ENCODE results near the gene TSPAN1.

The TSPAN1 gene

DNA sequence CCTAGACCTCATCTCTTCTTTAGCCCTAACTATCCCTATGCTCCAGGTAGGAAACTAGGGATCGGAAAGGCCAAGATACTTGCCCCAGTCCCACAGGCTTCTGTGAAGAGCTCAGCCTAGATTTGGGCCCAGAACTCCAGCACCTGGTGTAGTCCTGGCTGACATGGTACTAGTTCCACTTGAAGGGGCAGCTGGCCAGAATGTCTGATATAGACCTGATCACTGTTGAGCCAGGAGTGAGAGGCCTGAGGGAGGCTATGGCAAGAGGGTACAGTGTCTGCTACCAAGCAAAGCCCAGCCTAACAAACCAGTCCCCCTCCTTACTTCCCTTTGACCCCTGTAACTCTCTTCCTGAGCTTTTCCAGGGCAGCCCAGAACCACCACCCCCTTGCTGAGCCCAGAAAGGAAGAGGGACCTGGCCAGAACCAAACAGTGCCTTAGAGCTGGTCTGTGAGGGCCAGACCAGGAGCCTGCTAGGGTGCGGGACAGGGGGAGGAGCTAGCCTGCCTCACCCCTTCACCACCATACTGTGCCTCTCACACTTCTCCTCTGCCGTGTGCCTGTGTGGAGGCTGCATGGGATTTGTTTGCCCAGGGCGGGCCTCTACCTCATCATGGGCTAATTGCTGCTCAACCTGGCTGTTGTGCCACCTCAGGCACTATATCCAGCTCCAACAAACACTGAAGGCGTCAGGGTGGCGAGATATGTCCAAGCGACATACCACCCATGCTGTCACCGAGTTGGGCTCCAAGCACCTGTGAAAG is 12.4 kb downstream of the TSPAN1 start:
- DNase-seq (ENCODE audit: low read depth in 3 of 3), result no peak

DNA sequence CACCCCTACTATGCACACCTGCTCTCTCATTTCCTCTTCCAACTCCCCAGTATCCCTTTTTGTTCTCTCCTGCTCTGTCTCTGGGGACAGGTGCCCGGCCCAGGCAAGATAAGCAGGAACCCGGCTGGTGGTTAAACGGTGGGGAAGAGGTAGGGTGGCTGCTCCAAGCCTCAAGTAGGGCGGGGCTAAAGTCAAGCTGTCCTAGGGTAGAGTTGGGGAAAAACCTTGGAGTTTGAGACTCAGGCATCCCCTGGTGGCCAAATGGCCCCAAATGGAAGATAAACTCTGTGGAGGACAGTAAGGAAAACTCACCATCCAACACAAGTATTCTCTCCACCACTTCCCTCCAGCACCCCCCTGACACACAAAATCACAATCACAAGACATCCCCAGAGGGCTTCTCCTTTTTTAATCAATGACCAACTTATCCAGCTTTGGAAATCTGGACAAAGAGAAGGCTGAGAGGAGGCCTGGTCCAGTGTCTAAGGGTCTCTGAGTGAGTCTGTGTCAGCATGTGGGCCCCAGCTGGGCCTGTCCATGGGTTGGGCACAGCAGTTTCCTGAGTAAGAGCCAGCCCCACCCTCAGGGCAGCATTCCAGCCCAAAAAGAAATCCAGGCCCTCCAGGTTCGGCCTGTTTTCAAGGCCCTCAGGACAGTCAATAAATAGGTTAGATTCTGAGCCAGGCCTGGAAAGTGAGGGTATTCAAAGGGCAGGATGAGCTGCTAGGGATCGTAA is 13.6 kb downstream of the TSPAN1 start:
- DNase-seq (ENCODE audit: low read depth in 3 of 3), result no peak

DNA sequence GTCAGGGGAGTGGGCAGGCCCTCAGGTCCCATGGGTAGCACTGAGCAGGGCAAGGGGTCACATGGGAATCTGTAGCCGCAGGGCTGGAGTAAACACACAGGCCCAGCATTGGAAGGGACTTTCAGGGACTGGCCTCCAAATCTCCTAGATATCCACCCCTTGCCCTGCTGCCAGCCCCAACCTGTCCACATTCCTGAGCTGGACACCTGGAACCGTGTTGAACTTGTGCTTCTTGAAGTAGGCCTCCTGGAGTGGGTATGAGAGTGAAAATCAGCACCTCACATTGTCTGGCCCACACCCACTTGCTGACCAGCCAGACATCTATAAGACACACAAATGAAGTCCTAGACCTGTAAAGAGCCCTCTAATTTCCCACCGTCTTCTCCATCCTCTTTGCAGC is 15.7 kb downstream of the TSPAN1 start:
- DNase-seq (ENCODE audit: low read depth in 3 of 3), result no peak

DNA sequence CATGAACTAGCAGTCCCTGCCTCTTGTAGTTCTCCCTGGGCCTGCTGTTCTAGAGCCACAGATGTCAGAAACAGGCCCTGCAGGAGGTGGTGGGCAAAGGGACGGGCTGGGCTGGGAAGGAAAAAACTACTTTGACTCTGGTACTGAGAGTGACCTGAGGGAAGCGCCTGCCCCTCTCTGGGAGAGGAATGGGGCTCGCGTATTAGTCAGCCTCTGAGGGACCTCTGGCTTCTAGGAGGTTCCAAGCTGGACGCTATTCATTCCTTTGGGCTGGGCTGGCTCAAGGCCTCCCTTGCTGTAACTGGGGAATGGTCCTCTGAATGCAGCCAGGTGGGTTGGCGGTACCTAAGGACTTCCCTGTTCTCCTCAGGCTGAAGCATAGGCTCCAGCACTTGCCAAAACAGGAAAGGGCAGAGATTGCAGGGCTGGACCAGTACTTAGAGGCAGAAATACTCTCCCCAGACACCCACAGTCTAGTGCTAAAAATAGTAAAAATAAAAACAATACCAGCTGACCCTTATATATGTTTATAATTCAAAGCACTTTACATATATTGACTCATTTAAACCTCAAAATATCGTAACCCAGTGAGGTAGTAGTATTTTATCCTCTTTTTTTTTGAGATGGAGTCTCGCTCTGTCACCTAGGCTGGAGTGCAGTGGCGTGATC is 16.3 kb downstream of the TSPAN1 start:
- no peak for DNase-seq (ENCODE audit: low read depth in 3 of 3)

DNA sequence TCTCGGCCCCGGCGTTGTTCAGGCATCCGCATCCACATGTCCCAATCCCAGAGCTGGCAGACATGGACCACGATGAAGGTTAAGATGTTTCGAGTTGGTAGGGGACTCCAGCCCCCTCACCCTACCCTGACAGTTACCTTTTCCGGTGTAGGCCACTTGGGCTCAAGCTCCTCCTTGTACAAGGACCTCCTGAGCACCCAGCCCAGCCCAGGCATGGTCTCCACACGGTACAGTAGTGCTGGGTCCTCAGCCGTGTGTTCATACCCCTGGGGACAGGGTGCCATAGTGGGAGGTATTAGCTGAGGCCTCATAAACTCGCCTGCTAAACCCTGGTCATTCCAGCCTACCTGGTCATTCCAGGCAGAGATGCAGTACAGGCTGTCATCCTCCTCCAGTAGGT is 17.3 kb downstream of the TSPAN1 start:
- no peak for DNase-seq (ENCODE audit: low read depth in 3 of 3)

DNA sequence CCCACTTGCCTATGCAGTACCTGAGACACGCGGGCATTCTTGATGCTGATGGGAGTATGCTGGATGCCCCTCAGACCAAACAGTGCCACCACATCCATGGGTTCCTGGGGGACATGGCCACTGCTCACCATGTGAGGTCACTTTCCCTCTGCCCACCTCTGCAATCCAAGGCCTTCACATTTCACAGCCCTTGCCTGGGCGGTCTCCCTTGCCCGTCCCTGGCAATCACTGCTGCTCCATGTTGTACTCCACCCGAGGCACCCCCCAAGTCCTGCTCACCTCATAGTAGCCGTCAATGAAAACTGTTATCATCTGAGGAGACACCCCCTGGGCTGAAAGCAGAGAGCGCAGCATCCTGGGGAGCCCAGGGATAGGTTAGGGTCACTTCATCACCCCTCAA is 18.4 kb downstream of the TSPAN1 start:
- DNase-seq (ENCODE audit: low read depth in 3 of 3), result no peak

DNA sequence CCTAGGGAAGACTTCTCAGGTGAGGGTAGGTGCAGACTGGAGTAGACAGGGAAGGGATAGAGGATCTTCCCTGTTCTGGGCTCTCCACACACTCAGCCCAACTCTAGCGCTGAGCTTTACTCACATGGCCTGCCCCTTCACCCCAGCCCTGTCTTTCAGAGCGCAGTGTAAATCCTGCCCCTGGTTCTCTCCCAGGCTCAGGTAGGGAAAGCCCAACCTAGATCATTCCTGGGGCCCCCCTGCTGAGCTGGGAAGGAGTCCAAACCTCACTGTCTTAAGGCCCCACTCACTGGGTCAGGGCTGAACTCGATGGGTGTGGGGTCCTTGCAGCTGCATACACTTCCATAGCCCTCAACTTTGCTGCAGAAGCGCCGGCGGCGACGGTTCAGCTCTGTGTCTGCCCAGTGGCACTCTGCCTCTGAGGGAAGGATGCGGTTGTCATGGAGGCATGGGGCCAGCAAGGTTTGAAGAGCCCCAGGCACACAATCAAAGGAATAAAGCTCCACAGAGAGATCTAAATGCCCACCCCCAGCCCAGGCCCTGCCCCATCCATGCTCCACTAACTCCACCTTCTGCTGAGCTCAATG is 19.2 kb downstream of the TSPAN1 start:
- no peak for DNase-seq (ENCODE audit: low read depth in 3 of 3)

DNA sequence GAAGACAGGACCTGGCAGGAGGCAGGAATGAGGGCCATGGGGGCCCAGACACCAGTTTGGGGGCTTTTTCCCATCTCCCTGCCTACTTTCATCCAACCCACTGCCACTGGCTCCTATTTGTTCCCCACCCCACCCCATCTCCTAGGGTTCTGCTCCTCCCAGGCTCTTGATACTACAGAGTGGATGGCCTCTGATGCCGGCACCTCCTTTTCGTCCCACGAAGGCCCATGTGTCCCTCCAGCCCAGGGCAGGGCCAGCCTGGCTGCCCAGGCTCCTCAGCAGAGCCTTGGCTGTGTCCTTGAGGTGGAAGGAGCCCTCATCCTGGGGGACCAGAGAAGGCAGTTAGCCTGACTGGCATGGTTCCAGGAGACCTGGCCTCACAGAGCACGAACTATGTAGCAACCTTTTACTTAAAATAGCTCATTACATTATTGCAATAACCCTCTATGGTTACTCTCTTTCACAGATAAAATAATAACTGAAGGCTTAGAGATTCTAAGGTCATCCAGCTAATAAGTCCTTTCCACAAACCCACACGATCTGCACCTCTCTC is 19.8 kb downstream of the TSPAN1 start:
- no peak for DNase-seq (ENCODE audit: low read depth in 3 of 3)

DNA sequence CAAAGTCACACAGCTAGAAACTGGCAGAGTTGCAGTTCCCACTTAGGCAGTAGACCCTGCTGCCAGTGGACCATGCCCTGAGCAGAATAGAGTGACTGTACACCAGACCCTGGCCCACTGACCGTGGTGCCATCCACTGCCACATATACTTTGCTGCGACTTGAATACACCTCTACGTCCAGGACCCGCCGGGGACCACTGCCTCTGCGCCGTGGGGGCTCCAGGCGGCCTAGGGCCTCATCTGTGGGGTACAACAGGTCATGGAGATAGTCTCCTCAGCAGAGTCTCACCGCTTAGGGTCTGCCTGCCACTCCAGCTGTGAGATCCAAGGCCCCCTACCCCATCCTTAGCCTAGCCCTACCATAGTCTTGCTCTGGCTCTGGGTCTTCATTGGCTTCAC is 21.7 kb downstream of the TSPAN1 start:
- no peak for DNase-seq (ENCODE audit: low read depth in 3 of 3)

DNA sequence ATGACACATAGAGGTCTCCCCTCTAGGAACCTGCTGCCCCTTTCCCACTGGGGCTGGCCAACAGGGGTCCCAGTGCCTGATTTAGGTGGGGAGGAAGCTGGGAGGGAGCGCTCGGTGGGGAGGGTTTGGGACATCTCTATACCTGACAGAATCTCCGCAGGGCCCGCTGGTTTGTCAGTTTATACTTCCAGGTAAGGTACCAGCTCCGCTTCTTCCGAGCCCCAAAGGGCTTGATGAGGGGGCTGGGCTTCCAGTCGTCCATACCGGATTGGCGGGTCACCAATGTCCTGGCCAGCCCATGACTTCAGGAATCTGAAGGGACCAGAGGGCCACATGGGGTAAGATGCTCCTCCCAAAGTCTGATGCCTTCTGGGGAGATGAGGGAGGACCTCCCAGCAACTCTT is 22.7 kb downstream of the TSPAN1 start:
- no peak for DNase-seq (ENCODE audit: low read depth in 3 of 3)

DNA sequence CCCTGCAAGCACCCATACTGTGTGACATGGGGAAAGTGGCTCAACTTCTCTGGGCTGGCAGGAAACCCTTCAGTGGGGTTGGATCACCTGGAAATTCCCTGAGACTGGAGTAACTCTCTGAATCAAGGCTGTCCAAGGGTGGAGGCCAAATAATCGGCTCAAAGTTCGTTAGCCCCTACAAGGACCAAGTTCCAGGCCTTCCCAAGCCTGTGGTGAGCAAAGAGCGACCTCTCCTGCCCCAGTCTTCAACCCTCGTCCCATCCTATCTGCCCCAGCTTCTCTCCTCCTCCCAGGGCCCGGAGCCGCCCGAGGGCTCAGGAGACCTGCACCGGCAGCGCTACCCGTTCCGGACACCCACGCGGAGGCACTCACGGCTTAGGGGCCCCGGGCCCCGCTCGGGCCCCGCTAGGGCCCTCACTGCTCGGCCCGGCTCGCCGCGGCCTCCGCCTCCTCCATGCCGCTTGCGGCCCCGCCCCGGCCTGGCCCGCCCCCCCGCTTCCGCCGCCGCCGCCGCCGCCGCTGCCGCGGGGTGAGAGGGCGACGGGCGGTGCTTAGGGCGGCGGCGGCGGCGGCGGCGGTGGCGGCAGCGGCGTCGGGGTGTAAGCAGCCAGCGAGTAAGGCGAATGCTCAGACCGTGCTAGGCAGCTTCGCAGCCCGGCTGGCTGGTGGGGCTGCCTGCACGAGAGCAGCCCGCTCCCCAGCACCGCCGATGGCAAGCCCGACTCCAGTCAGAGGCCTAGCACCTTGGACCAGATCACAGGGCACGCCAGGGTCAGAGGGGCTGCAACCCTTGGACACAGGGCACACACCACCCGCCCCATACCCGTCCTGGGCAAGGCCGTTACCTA is 23.3 kb downstream of the TSPAN1 start, which contains the start of gene POMGNT1:
POMGNT1 (minus strand) TSS at position 471 of the 848 bp plus-strand sequence. CDS start 613 bp downstream, outside the sequence.
- DNase-seq (ENCODE audit: low read depth in 3 of 3), result peak; percentile 46 to 60 (median 57)

DNA sequence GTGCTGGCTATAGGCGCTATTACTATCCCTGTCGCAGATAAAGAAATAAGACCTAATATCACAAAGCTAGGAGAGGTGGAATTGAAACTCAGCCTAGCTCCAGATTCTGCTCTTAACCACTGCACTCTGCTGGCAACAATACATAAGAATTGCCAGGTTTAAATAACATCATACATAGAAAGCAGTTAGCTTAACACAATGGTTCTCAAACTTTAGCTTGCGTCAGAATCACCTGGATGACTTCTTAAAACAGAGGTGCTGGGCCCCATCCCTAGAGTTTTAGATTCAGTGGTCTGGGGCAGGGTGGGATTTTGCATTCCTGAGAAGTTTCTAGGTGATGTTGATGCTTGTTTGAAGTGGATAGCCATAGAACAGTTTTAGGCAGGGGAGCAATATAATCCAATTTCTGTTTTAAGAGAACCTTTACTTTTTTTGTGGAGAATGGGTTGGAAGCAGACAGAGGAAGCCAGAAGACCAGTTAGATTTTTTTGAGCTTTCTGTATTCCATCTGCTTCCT is 24.4 kb downstream of the TSPAN1 start:
- DNase-seq (ENCODE audit: low read depth in 3 of 3), result no peak

DNA sequence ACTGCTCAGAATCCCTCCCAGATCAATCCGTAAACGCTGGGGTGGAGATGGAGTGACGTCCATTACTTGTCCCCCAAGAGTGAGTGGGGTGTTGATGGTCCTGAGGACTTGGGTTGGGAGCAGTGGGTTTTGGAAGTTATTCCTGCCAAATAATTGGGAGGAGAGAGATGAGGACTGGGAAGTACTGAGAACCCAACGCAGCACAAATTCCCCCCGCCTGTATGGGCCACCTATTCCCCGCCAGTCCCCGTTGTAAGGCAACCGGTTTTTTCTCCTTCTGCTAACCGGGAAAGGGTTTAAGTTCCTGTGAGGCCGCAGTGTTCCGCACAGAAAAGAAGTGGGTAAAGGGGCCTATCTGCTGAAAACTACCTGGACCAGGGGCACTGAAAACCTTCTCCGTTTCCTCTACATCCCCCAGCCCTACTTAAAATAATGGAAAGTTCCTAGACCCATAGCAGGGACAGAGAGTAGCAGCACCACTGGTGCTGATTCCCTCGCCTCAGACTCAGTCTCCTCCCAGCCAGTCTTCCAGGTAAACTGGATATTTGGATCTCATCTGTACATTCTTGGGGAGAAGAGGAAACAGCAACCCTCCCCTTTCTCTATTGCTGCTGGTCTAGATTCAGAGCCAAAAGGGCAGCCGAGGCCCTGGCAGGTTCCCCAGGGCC is 29.0 kb downstream of the TSPAN1 start:
- DNase-seq (ENCODE audit: low read depth in 3 of 3), result no peak

DNA sequence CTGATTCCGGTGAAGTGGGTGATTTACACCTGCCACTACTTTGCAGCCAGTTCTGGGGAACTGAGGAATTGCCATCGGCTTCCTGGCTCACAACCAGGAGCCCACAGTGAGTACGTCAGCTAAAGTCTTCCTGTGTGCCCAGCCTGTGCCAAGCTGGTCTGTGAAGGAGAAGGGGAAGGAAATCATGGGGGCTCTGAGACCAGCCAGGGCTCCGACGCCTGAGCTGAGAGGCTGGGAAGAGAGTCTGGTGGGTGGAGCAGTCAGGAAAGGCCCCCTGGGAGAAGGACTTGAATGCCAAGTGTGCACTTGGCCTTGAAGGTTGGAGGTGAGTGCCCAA is 29.5 kb downstream of the TSPAN1 start:
- DNase-seq (ENCODE audit: low read depth in 3 of 3), result no peak

DNA sequence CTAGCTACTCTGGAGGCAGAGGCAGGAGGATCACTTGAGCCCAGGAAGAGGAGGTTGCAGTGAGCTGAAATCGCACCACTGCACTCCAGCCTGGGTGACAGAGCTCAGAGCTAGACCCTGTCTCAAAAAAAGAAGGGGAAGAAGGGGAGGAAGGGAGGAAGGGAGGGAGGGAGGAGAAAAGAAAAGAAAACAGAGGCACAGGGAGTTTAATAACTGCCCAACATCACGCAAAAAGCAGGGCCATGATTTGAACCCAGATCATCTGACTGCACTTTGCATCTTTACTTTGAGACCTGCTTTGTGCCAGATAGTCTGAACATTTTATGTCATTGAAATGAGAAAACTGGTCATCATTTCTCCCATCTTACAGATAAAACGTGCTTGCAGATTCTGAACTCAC is 30.3 kb downstream of the TSPAN1 start:
- no peak for DNase-seq (ENCODE audit: low read depth in 3 of 3)

DNA sequence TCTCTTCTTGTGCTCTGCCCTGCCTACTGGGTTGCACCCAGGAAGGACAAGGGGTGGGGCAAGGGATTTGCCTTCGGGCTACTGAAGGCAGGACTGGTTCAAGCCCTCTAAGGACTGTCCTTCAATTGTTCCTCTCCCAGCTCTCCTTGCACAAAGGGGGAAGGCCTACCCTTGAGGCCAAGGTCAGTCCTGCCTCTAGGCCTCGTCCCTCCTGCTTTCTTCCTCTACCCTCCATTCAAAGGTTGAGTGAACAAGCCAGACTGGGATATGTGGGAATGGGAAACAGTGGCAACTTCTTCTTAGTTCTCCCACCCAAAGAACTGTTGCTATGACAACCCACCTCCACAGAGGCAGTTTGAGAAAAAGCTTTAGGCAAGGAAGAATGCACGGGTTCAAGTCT is 30.9 kb downstream of the TSPAN1 start:
- no peak for DNase-seq (ENCODE audit: low read depth in 3 of 3)

DNA sequence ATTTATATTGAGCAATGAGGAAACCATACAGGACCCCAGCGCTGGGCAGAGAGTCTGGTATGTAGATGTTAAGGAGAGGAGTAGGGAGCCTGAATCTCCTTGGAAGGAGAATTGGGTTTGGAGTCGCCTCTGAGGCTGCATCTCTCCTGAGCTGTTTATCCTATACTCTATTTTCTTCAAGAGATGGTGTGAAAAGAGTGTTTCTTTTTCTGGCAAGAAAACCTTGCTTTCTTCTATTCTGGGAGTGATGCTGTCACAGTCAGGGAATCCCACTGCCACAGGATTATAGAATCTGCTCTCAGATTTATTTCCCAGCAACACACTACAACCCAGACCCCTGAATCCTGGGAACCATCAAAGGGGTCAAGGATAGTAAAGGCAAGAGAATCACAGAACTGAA is 31.5 kb downstream of the TSPAN1 start:
- no peak for DNase-seq (ENCODE audit: low read depth in 3 of 3)

DNA sequence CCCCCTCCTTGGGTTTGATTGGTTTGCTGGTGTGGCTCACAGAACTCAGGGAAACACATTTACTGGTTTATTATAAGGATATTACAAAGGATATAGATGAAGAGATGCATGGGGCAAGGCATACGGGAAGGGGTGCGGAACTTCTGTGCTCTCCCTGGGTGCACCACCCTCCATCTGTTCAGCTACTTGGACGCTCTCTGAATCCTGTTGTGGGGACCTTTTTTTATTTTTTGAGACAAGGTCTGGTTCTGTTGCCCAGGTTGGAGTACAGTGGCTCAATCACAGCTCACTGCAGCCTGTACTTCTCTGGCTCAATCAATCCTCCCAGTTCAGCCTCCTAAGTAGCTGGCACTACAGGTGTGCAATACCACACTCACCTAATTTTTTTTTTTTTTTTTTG is 35.7 kb downstream of the TSPAN1 start:
- no peak for DNase-seq (ENCODE audit: low read depth in 3 of 3)

DNA sequence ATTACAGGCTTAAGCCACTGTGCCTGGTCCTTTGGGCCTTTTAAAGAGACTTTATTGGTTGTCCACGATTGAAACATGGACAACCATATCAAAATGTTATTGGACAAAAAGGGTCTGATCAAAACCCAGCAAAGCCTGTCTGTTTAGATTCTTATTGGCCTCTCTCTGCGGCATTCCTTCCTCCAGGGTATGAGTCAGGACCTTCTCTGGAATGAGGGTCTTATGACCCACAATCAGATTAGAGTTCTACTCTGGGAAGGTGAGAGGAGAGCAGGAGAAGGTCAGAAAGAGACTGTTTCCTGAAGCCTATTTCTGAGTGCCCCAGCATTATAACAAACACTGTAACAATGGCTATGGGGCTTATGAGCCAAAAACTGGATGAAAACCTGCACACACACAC is 36.2 kb downstream of the TSPAN1 start:
- DNase-seq (ENCODE audit: low read depth in 3 of 3), result no peak

DNA sequence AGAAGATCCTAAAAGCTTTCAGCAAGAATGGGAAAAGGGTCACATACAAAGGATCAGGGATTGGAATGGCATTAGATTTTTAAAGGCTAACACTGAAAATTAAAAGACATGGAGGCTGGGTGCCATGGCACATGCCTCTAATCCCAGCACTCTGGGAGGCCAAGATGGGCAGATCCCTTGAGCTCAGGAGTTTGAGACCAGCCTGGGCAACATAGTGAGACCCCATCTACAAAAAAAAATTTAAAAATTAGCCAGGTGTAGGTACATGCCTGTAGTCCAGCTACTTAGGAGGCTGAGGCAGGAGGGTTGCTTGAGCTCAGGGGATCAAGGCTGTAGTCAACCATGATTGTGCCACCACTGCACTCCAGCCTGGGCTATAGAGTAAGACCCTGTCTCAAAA is 40.6 kb downstream of the TSPAN1 start:
- DNase-seq (ENCODE audit: low read depth in 3 of 3), result no peak

DNA sequence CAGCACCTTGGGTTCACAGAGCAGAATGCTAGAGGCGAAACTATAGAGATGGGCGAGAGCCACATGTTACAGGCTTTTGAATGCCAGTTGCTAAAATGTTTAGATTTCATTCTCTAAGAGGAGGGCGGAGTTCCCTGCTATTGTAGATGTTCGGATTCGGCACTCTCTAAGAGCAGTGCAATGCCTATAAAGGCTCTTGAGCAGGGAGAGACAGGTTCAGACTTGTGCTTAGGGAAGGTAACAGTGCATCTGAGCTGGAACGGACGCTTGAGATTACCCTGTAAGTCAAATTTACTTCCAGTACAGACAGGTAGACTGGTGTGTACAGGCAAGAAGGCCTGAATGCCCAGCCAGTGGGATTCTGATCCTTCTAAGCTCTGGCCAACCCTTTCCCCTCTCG is 43.6 kb downstream of the TSPAN1 start:
- no peak for DNase-seq (ENCODE audit: low read depth in 3 of 3)

All from stimulated activated CD4-positive, alpha-beta T cell treated with anti-CD3 and anti-CD28 coated beads, TNF-alpha, amount 100 ng/mL, for 4 hours (primary cell).